Lung (tissue), 12 donors: ENCODE data around the gene ST6GALNAC3. TPM values are rescaled to one million over a fixed set of nuclear protein-coding genes. Genes with fewer than 3 reads are reported as not detected.

Experiments
- ATAC-seq: fragments of 200-7000 bp; cut with Tn5 transposase; one replicate; pipeline ENCODE4 v1.9.1; 2020; ENCODE audit warnings: moderate number of reproducible peaks; ENCODE audit not compliant: insufficient read depth, low FRiP score
- DNase-seq, 3 donors: peaks; one replicate each; pipeline ENCODE4 v3.0.0-alpha.2; 2013 to 2017
- H3K27ac ChIP-seq, 2 donors: one replicate each; pipeline ENCODE4 v1.5.1; 2013; ENCODE audit warnings: mild to moderate bottlenecking in 2 of 2, moderate library complexity in 2 of 2, control low read depth in 1 of 2, inconsistent platforms in 1 of 2, low read depth in 1 of 2, low read length in 1 of 2
- H3K27me3 ChIP-seq, 3 donors: one replicate each; pipeline ENCODE4 v1.5.1; 2013; ENCODE audit warnings: low read length in 2 of 3; ENCODE audit not compliant: control insufficient read depth in 3 of 3, insufficient read depth in 3 of 3
- H3K36me3 ChIP-seq, 4 donors: one replicate each; pipeline ENCODE4 v1.5.1; 2013; ENCODE audit warnings: low read length in 4 of 4, mild to moderate bottlenecking in 1 of 4, moderate library complexity in 1 of 4; ENCODE audit not compliant: control insufficient read depth in 4 of 4, insufficient read depth in 4 of 4
- H3K4me1 ChIP-seq, 5 donors: one replicate each; pipeline ENCODE4 v1.5.1; 2013; ENCODE audit warnings: low read length in 5 of 5, mild to moderate bottlenecking in 2 of 5, moderate library complexity in 1 of 5; ENCODE audit not compliant: control insufficient read depth in 5 of 5, insufficient read depth in 5 of 5
- H3K4me3 ChIP-seq: one replicate; pipeline ENCODE4 v1.5.1; 2013; ENCODE audit warnings: mild to moderate bottlenecking, control low read depth, moderate library complexity
- H3K9ac ChIP-seq, 2 donors: one replicate each; pipeline ENCODE4 v1.5.1; 2013; ENCODE audit warnings: low read length in 2 of 2, control low read depth in 1 of 2; ENCODE audit not compliant: insufficient read depth in 1 of 2
- H3K9me3 ChIP-seq, 4 donors: one replicate each; pipeline ENCODE4 v1.5.1; 2013; ENCODE audit warnings: low read length in 3 of 4, mild to moderate bottlenecking in 1 of 4, moderate library complexity in 1 of 4; ENCODE audit not compliant: control insufficient read depth in 4 of 4, insufficient read depth in 3 of 4
- WGBS, 2 donors: extraction: QIAGEN DNeasy Blood & Tissue Kit; methylation state at CpG; one replicate each; pipeline ENCODE4 v1.1.7; 2013; 5-methylcytosine and 5-hydroxymethylcytosine counted together
- polyA plus RNA-seq, 2 donors: library from polyadenylated mRNA; stranded (reverse); fragments of 200-250 nt; gene quantifications; one replicate each; pipeline ENCODE4 v1.2.1, GENCODE V29; 2013
- total RNA-seq, 2 donors: library from RNA; depleted of rRNA in 1 of 2; stranded (reverse); fragments of >200 nt in 1 of 2; gene quantifications; one replicate each; pipeline ENCODE4 v1.2.1, GENCODE V29; 2014 to 2021
- TF ChIP-seq, protein P1 (sequence below): IDR thresholded peaks from 2 replicates; pipeline ENCODE4 v1.5.1; 2012; ENCODE audit warnings: mild to moderate bottlenecking; ENCODE audit errors: control extremely low read depth, extremely low read depth
- donor health status: control.
- donor health status: control.
- donor health status: Bipolar disorder and iron deficiency.
- donor health status: healthy.
- donor health status: DM: yes; HTN: yes; CAD: no.

The ST6GALNAC3 gene
- total and polyA plus RNA-seq, 4 donors = 2.7 to 17.9 (median 12.2) TPM

DNA sequence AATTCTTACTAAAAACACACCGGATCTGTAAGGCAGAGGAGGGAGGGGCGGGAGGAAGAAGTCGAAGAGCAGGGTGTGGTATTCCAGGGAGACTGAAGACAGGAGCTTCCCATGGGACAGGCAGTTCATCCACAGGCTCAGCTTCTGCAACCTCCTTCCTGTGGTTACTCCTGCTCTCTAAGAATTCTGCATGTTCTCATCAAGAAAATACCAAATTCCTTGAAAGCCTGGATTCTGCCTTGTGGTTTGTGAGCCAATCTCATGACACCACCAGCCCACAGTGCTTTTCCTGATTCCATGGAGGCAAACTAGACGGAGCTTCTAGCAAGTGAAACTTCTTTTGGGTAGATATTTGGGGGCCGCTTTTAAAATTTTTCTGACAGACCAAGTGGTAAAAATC, 1.1 kb upstream of the ST6GALNAC3 start:
- WGBS, 2 donors = 73 to 75% methylated on average over 5 of the region's 5 CpGs
- H3K27me3 ChIP-seq = no peaks in the 10 kb centered on the region

DNA sequence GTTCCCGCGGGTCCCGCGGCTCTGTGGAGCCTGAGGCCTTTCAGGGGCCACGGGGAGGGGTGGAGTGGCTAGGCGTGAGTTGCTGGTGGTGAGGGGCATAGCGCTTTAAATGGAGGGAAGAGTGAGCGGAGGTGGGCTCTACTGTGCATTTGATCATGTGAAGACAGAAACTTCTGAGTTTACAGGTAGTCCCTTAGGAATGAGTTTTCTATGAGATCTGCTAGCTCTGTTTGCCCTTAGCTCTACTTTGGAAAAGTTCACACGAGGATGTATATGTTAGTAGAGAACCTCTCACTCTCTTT, 593 bp downstream of the ST6GALNAC3 start:
- 21 to 24% methylated on average over 9 of the region's 9 CpGs for WGBS, 2 donors
- no peak for DNase-seq
- peak overlapping the region; percentile 61 for H3K4me3 ChIP-seq
- TF ChIP-seq, protein P1, sequence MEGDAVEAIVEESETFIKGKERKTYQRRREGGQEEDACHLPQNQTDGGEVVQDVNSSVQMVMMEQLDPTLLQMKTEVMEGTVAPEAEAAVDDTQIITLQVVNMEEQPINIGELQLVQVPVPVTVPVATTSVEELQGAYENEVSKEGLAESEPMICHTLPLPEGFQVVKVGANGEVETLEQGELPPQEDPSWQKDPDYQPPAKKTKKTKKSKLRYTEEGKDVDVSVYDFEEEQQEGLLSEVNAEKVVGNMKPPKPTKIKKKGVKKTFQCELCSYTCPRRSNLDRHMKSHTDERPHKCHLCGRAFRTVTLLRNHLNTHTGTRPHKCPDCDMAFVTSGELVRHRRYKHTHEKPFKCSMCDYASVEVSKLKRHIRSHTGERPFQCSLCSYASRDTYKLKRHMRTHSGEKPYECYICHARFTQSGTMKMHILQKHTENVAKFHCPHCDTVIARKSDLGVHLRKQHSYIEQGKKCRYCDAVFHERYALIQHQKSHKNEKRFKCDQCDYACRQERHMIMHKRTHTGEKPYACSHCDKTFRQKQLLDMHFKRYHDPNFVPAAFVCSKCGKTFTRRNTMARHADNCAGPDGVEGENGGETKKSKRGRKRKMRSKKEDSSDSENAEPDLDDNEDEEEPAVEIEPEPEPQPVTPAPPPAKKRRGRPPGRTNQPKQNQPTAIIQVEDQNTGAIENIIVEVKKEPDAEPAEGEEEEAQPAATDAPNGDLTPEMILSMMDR = no peak
- ATAC-seq = no peak
- H3K9ac ChIP-seq = peak overlapping the region; percentile 26 to 30
- no peaks in the 10 kb centered on the region for H3K9me3 ChIP-seq
- peaks cover 0 to 16% (median 3%) of the 10 kb centered on the region in 5 donors for H3K4me1 ChIP-seq
- no peaks in the 10 kb centered on the region for H3K36me3 ChIP-seq
- H3K27me3 ChIP-seq = no peaks in the 10 kb centered on the region
- H3K27ac ChIP-seq = peak overlapping the region; percentile 60 to 74

More for the DNA sequence above, 1.1 kb upstream of the ST6GALNAC3 start:
- Histone ChIP-seq H3K4me1 (peaks cover 0 to 28% (median 9%) of the 10 kb centered on the region in 5 donors), H3K9me3 (no peaks in the 10 kb centered on the region), H3K4me3 (no peak overlapping the region), H3K27ac (no peak overlapping the region), H3K36me3 (no peaks in the 10 kb centered on the region), H3K9ac (no peak overlapping the region)
- ATAC-seq = no peak
- TF ChIP-seq, protein P1 = no peak
- no peak for DNase-seq

DNA sequence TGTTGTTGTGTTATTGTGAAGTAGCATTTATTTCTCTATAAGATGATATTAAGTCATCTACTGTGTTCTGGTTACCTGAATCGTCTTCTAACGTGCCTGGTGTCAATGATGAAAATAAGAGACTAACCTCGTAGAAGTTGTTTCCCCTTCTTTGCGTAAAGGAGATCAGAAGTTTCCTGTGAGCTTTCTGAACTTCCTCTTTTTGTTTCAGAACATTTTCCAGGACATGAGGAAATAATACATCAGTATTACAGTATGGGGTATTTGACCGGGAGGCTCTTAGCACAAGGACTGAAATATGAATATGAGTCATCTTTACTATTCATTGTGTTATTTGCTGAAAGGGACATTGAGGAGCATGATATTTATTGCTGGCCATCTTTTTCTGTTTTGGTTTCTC, 1.3 kb downstream of the ST6GALNAC3 start:
- DNase-seq (peak in 1 of 3 donors; percentile 59), ATAC-seq (peak; percentile 1)
- Histone ChIP-seq H3K27me3 (no peaks in the 10 kb centered on the region), H3K4me1 (peaks cover 0 to 22% (median 8%) of the 10 kb centered on the region in 5 donors), H3K9me3 (no peaks in the 10 kb centered on the region), H3K27ac (peak overlapping the region; percentile 46 to 74), H3K36me3 (no peaks in the 10 kb centered on the region), H3K4me3 (no peak overlapping the region), H3K9ac (peak overlapping the region in 1 of 2 donors; percentile 30)
- TF ChIP-seq, protein P1 = no peak
- 24 to 37% methylated on average over 5 of the region's 5 CpGs for WGBS, 2 donors

DNA sequence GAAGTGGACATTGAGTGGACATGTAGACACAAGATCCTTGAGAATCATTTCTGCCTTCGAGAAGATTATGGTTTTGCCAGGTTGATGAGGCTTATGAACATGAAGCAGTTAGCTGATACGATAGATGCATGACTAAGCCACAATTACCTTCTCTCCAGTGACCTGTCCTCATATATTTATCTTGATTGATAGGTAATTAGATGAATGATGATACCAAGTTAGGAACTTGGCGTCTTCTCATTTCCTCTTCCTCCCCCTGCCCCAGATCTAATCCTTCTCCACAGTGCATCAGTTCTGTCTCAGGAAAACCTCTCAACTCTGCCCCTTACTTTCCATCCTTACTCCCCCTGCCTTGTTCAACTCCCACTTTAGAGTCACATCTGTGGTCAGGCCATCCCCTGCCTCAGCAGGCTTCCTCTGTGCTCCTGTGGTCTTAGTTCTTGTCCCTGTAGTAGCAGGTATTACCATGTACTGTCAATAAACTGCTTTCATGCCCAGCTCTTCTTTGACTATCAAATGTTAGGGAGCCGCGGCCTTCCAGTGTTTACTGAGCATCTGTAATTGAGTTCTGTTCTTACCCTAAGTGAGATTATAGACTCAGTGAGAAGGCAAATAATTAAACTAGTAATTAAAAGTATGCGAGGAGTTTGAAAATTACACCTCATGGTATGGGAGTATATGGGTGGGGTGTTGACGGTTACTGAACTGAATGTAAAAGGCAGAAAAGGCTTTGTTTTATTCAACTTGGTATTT, 5.1 kb downstream of the ST6GALNAC3 start:
- H3K9me3 ChIP-seq = no peaks in the 10 kb centered on the region
- H3K27me3 ChIP-seq = no peaks in the 10 kb centered on the region
- ATAC-seq = no peak
- no peaks in the 10 kb centered on the region for H3K36me3 ChIP-seq
- TF ChIP-seq, protein P1 = no peak
- H3K4me1 ChIP-seq = peaks cover 0 to 55% (median 32%) of the 10 kb centered on the region in 5 donors
- no peak overlapping the region for H3K4me3 ChIP-seq
- no peak overlapping the region for H3K27ac ChIP-seq
- H3K9ac ChIP-seq = no peak overlapping the region
- DNase-seq = no peak
- 86 to 92% methylated on average over 7 of the region's 7 CpGs for WGBS, 2 donors
